Measurements from ENCODE around the gene HSP90AB1. TPM values are rescaled to one million over a fixed set of nuclear protein-coding genes. Genes with fewer than 3 reads are reported as not detected.

Gene HSP90AB1
- total RNA-seq, 1 experiment from 2014 or later = 1,280 TPM

DNA sequence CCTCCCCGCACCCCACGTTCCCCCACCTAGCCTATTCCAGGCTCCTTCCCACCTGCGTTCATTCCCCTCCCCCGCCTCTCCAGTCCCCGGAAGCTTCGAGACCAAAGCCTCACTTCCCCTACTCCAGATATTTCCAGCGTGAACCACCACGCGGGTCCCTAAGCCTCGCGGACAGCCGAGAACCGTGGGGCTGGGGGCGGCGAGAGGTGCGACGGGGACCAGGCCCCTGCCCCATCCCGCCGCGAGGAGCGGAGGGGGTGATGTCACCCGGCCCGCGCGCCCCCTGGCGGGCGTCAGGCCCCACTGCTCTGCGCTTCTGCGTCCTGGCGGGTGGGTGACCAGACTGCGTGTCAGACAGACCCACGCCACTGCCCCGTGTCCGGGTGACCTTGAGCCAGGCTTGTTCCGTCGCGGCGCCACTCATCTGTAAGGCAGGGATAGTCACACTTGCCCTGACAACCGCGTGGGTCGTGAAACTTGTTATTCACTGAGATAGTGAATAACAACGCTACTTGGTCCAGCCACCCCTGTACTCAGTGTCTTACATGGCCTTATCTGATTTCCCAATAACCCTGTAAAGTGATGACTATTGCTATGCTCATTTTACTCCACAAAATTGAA lies 9.0 kb upstream of the HSP90AB1 start:
- no peaks in the 10 kb centered on the region for H3K79me2 ChIP-seq (ENCODE audit: low read length)
- peaks cover 3% of the 10 kb centered on the region for H3F3A ChIP-seq (ENCODE audit: low read length, unreplicated experiment)
- H2AFZ ChIP-seq (ENCODE audit: low read length) = peak overlapping the region; percentile 81
- BruUV-seq (replicated peaks) = no TSS peak
- peak overlapping the region; percentile 97 for H3K4me2 ChIP-seq (ENCODE audit: low read length)
- DNase-seq (peak; percentile 77), ATAC-seq (peak; percentile 63)
- H3K4me1 ChIP-seq (ENCODE audit: insufficient read depth, low read length) = peaks cover 39% of the 10 kb centered on the region
- ChIA-PET CTCF (interaction anchor here (0.7 to 0.9 kb wide), 5 partner anchors 15 to 141 kb away, joined by 3 read pairs; partner anchors contain the start of gene SLC29A1), POLR2A (ENCODE audit: unreplicated experiment) (interaction anchor here (0.6 to 0.9 kb wide), 2 partner anchors 9 to 52 kb away, joined by 3 read pairs; partner anchors contain the start of gene HSP90AB1)
- TF ChIP-seq EZH2phosphoT487 (IDR thresholded peaks at IDR 0.05; ENCODE audit: borderline replicate concordance, low read length) = no peak
- no peak for TF ChIP-seq EZH2 (IDR thresholded peaks at IDR 0.05; ENCODE audit: low read length, unreplicated experiment)
- TF ChIP-seq, protein P1, sequence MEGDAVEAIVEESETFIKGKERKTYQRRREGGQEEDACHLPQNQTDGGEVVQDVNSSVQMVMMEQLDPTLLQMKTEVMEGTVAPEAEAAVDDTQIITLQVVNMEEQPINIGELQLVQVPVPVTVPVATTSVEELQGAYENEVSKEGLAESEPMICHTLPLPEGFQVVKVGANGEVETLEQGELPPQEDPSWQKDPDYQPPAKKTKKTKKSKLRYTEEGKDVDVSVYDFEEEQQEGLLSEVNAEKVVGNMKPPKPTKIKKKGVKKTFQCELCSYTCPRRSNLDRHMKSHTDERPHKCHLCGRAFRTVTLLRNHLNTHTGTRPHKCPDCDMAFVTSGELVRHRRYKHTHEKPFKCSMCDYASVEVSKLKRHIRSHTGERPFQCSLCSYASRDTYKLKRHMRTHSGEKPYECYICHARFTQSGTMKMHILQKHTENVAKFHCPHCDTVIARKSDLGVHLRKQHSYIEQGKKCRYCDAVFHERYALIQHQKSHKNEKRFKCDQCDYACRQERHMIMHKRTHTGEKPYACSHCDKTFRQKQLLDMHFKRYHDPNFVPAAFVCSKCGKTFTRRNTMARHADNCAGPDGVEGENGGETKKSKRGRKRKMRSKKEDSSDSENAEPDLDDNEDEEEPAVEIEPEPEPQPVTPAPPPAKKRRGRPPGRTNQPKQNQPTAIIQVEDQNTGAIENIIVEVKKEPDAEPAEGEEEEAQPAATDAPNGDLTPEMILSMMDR (conservative IDR thresholded peaks at IDR 0.05; ENCODE audit: low read depth, low read length) = peak; percentile 97
- H3K36me3 ChIP-seq (ENCODE audit: low read depth, low read length) = peaks cover 5% of the 10 kb centered on the region; the same call in 1 of the 2 replicates
- peak overlapping the region; percentile 66 for H3K9ac ChIP-seq (ENCODE audit: low read length)
- peak overlapping the region; percentile 73 for H3K27ac ChIP-seq (ENCODE audit: low read length)
- H4K20me1 ChIP-seq (ENCODE audit: low read length) = no peaks in the 10 kb centered on the region
- no peaks in the 10 kb centered on the region for H3K9me2 ChIP-seq (replicated peaks; ENCODE audit: low read length)
- H3K4me3 ChIP-seq (ENCODE audit: low read length) = peak overlapping the region; percentile 75
- intact Hi-C loops (cut with micrococcal nuclease) = loop anchor here (1.0 to 5.0 kb wide), 3 partner anchors 17 to 141 kb away; no protein-coding TSS in a partner anchor
- no peaks in the 10 kb centered on the region for H3K9me3 ChIP-seq (ENCODE audit: low read length)
- no peaks in the 10 kb centered on the region for H3K27me3 ChIP-seq (ENCODE audit: low read length)

DNA sequence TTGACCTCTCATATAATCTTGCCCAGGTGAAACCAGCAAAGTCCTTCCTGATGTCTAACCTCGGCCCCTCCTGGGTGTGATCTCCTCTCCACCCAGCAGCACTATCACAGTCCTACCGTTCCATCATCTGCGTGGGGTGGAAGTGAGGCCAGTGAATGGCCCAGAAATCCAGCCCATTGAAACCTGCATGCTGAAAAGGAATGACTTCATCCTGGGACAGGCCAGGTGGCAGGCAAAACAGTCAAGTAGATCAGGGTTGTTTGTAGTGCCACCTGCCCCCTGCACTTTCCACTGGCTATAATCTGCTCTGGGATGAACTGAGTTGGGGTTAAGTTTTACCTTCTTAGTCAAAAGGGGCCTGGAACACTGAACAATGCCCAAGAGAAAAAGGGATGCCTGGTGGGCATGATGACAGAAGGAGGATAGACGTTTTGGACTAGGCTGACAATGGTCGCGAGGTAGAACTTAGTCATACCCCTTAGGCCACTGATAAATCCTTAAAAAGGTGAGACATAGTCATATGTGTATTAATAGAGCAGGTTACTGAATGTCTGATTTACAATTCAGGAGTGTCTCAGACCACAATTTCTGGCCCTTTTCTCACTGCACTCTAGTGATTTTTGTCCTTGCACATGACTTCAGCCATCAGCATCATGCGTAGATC lies 8.1 kb upstream of the HSP90AB1 start:
- Histone ChIP-seq H3K27ac (ENCODE audit: low read length) (no peak overlapping the region), H3K27me3 (ENCODE audit: low read length) (no peaks in the 10 kb centered on the region), H3F3A (ENCODE audit: low read length, unreplicated experiment) (peaks cover 3% of the 10 kb centered on the region), H3K9me2 (replicated peaks; ENCODE audit: low read length) (no peaks in the 10 kb centered on the region), H3K36me3 (ENCODE audit: low read depth, low read length) (peaks cover 3% of the 10 kb centered on the region; the same call in 1 of the 2 replicates), H3K79me2 (ENCODE audit: low read length) (no peaks in the 10 kb centered on the region), H3K4me2 (ENCODE audit: low read length) (peak overlapping the region; percentile 97), H3K9me3 (ENCODE audit: low read length) (no peaks in the 10 kb centered on the region), H3K4me1 (ENCODE audit: insufficient read depth, low read length) (peaks cover 35% of the 10 kb centered on the region), H4K20me1 (ENCODE audit: low read length) (no peaks in the 10 kb centered on the region), H3K4me3 (ENCODE audit: low read length) (no peak overlapping the region), H3K9ac (ENCODE audit: low read length) (no peak overlapping the region), H2AFZ (ENCODE audit: low read length) (no peak overlapping the region)
- POLR2A ChIA-PET (ENCODE audit: unreplicated experiment) = no interaction called here
- BruUV-seq (replicated peaks) = TSS peak; percentile 58
- ATAC-seq (no peak), DNase-seq (peak; percentile 48)
- TF ChIP-seq EZH2 (IDR thresholded peaks at IDR 0.05; ENCODE audit: low read length, unreplicated experiment) (no peak), EZH2phosphoT487 (IDR thresholded peaks at IDR 0.05; ENCODE audit: borderline replicate concordance, low read length) (no peak)
- TF ChIP-seq, protein P1 (conservative IDR thresholded peaks at IDR 0.05; ENCODE audit: low read depth, low read length) = no peak
- intact Hi-C loops (cut with micrococcal nuclease) = loop anchor here (5.0 kb wide), 2 partner anchors 122 to 142 kb away; no protein-coding TSS in a partner anchor
- CTCF ChIA-PET = no interaction called here

Data from PC-3 (cell line).